HUDEP-2 (cell line): ENCODE results near the gene NRCAM.
"Not testable (repeated sequence)": the region's sequence is repeated elsewhere in the genome, so short reads cannot be mapped to it uniquely, and the experiment has no call there.

Source experiments
- DNase-seq, 76 experiments: peaks; one replicate each; lab custom pipeline; 2025; ENCODE audit not compliant: unreplicated experiment in 76 of 76; lab: John Stamatoyannopoulos, UW

NRCAM gene

GRCh38 chr7:108455998-108456677, at the start of gene NRCAM:
Gene NRCAM, minus strand, starts transcription at chr7:108456436. Its CDS starts 216,372 bp downstream, at chr7:108240064.
- DNase-seq = peak in 4 of 76 experiments; percentile 5 to 8 (median 5)

- DNase-seq = not testable (repeated sequence)
Measured at GRCh38 chr7:108504576-108504975, 48.3 kb upstream of the NRCAM start.

- DNase-seq = no peak
Measured at GRCh38 chr7:108503112-108504026, 47.1 kb upstream of the NRCAM start.

GRCh38 chr7:108499566-108499965, 43.3 kb upstream of the NRCAM start:
- no peak for DNase-seq

GRCh38 chr7:108498481-108498880, 42.2 kb upstream of the NRCAM start:
- DNase-seq = no peak

- peak in 46 of 76 experiments; percentile 1 to 64 (median 24) for DNase-seq
Measured at GRCh38 chr7:108497082-108497725, 41.0 kb upstream of the NRCAM start.

- DNase-seq = no peak
Measured at GRCh38 chr7:108492742-108493141, 36.5 kb upstream of the NRCAM start.

- no peak for DNase-seq
Measured at GRCh38 chr7:108488768-108489538, 32.7 kb upstream of the NRCAM start.

GRCh38 chr7:108487646-108488045, 31.4 kb upstream of the NRCAM start:
- no peak for DNase-seq

- no peak for DNase-seq
Measured at GRCh38 chr7:108486291-108486966, 30.2 kb upstream of the NRCAM start.

- no peak for DNase-seq
Measured at GRCh38 chr7:108484137-108484536, 27.9 kb upstream of the NRCAM start.

- no peak for DNase-seq
Measured at GRCh38 chr7:108480311-108480710, 24.1 kb upstream of the NRCAM start.

- no peak for DNase-seq
Measured at GRCh38 chr7:108479751-108480150, 23.5 kb upstream of the NRCAM start.

GRCh38 chr7:108479118-108479517, 22.9 kb upstream of the NRCAM start:
- no peak for DNase-seq

GRCh38 chr7:108468246-108468645, 12.0 kb upstream of the NRCAM start:
- no peak for DNase-seq

- no peak for DNase-seq
Measured at GRCh38 chr7:108467391-108467790, 11.2 kb upstream of the NRCAM start.

GRCh38 chr7:108466322-108466721, 10.1 kb upstream of the NRCAM start:
- not testable (repeated sequence) for DNase-seq

GRCh38 chr7:108464743-108465142, 8.5 kb upstream of the NRCAM start:
- no peak for DNase-seq

GRCh38 chr7:108463613-108464012, 7.4 kb upstream of the NRCAM start:
- no peak for DNase-seq

- DNase-seq = no peak
Measured at GRCh38 chr7:108461840-108462239, 5.6 kb upstream of the NRCAM start.
